ENCODE measurements around the gene INTS7. TPM values are rescaled to one million over a fixed set of nuclear protein-coding genes. Genes with fewer than 3 reads are reported as not detected.

Gene INTS7
- total RNA-seq, 1 donor from 2014 or later: 30.6 TPM

DNA sequence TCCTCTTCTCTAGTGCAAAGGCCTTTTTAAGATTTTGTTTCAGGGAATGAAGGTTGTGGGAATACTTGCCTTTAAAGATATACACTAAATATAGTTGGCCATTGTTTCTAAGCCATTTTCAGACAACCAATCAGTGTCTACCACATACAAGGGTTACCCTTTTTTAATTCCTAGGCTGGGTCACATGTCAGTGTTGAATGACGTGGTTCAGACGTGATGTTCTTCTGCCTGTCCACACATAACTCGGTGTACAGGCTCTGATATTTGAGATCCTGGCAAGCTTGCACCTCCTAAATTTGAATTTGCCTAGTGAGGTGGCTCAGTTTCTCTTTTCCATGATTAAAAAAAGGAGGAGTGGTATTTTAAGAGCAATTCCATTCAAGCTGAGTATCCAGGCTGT, 39.0 kb upstream of the INTS7 start:
- H3K9me3 Mint-ChIP-seq (ENCODE audit: low read depth): no peaks in the 10 kb centered on the region
- DNase-seq (ENCODE audit: low spot score, unreplicated experiment): no peak
- H3K4me1 Mint-ChIP-seq (ENCODE audit: low read depth): no peaks in the 10 kb centered on the region
- no peaks in the 10 kb centered on the region for H3K27me3 Mint-ChIP-seq
- H3K27ac Mint-ChIP-seq: no peak overlapping the region
- H3K4me3 Mint-ChIP-seq (ENCODE audit: low read depth): no peak overlapping the region
- TF ChIP-seq, protein P1, sequence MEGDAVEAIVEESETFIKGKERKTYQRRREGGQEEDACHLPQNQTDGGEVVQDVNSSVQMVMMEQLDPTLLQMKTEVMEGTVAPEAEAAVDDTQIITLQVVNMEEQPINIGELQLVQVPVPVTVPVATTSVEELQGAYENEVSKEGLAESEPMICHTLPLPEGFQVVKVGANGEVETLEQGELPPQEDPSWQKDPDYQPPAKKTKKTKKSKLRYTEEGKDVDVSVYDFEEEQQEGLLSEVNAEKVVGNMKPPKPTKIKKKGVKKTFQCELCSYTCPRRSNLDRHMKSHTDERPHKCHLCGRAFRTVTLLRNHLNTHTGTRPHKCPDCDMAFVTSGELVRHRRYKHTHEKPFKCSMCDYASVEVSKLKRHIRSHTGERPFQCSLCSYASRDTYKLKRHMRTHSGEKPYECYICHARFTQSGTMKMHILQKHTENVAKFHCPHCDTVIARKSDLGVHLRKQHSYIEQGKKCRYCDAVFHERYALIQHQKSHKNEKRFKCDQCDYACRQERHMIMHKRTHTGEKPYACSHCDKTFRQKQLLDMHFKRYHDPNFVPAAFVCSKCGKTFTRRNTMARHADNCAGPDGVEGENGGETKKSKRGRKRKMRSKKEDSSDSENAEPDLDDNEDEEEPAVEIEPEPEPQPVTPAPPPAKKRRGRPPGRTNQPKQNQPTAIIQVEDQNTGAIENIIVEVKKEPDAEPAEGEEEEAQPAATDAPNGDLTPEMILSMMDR (IDR thresholded peaks at IDR 0.05; ENCODE audit: unreplicated experiment): no peak
- peaks cover 2% of the 10 kb centered on the region for H3K36me3 Mint-ChIP-seq (ENCODE audit: insufficient read depth)

DNA sequence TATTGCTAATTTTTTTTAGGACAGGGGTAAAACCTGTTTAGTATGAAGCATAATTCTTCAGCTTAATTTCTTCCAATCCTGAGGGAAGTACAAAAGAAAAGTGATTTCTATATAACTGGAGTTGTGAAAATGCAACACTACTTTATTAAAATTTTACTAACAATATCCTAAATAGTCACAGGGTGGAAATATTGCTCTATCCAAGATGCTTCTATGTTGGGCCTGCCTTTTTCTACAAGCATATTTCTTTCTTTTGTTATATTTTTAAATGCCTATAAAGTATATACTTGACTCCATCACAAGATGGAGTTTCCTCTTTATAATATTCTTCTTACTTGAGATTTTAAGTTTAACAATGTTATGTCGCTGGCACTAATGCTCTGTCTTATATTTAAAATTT, 38.1 kb upstream of the INTS7 start:
- no peak for DNase-seq (ENCODE audit: low spot score, unreplicated experiment)
- Mint-ChIP-seq H3K27ac (no peak overlapping the region), H3K9me3 (ENCODE audit: low read depth) (no peaks in the 10 kb centered on the region), H3K27me3 (no peaks in the 10 kb centered on the region), H3K36me3 (ENCODE audit: insufficient read depth) (peaks cover 2% of the 10 kb centered on the region), H3K4me1 (ENCODE audit: low read depth) (no peaks in the 10 kb centered on the region), H3K4me3 (ENCODE audit: low read depth) (no peak overlapping the region)
- TF ChIP-seq, protein P1 (IDR thresholded peaks at IDR 0.05; ENCODE audit: unreplicated experiment): no peak

DNA sequence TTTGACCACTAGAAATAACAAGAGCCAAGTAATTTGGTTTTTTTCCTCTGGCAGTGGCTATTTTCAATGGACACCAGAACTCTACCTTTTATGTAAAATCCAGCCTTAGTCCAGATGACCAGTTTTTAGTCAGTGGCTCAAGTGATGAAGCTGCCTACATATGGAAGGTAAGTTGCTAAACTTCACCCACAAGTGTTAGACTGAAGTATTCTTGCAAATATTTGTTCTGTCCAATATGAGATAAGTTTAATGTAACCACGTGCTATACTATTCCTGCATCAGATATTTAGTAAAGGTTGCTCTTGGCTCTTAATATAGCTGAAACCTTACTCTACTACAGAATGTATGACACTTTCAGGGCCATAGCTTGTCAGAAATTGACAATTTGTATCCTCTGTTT, 36.7 kb upstream of the INTS7 start:
- Mint-ChIP-seq H3K36me3 (ENCODE audit: insufficient read depth) (peaks cover 2% of the 10 kb centered on the region), H3K27me3 (no peaks in the 10 kb centered on the region), H3K27ac (no peak overlapping the region), H3K4me1 (ENCODE audit: low read depth) (no peaks in the 10 kb centered on the region), H3K9me3 (ENCODE audit: low read depth) (no peaks in the 10 kb centered on the region), H3K4me3 (ENCODE audit: low read depth) (no peak overlapping the region)
- DNase-seq (ENCODE audit: low spot score, unreplicated experiment): no peak
- TF ChIP-seq, protein P1 (IDR thresholded peaks at IDR 0.05; ENCODE audit: unreplicated experiment): no peak

DNA sequence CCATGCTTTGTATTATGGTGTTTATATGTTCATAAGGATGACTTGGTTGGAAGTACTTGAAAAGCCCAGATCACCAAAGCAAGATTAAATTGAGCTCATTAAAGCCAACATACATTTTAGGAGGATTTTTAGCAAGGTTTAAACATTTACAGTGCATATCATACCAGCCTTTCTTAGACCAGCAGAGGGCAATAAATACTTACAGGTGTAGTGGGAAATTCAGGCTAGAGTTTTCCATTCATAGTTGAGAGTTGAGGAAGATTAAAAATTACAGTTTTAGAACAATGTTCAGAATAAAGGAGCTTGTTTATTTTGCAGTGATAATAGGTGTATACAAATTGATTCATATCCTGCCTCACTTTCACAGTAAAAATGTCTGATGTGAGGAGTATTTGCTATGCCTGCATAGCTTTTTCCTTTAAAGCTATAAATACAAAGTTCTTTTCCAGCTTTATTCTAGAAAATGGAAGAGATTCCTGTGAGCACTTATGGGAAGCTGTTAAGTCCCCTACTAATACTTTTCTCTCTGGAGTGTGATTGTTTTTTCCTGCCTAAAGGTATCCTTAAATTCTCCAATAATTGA, 35.5 kb upstream of the INTS7 start:
- no peak for DNase-seq (ENCODE audit: low spot score, unreplicated experiment)
- no peak overlapping the region for H3K27ac Mint-ChIP-seq
- H3K4me3 Mint-ChIP-seq (ENCODE audit: low read depth): no peak overlapping the region
- H3K36me3 Mint-ChIP-seq (ENCODE audit: insufficient read depth): peaks cover 1% of the 10 kb centered on the region
- H3K9me3 Mint-ChIP-seq (ENCODE audit: low read depth): no peaks in the 10 kb centered on the region
- no peaks in the 10 kb centered on the region for H3K4me1 Mint-ChIP-seq (ENCODE audit: low read depth)
- TF ChIP-seq, protein P1 (IDR thresholded peaks at IDR 0.05; ENCODE audit: unreplicated experiment): peak; percentile 81
- no peaks in the 10 kb centered on the region for H3K27me3 Mint-ChIP-seq

DNA sequence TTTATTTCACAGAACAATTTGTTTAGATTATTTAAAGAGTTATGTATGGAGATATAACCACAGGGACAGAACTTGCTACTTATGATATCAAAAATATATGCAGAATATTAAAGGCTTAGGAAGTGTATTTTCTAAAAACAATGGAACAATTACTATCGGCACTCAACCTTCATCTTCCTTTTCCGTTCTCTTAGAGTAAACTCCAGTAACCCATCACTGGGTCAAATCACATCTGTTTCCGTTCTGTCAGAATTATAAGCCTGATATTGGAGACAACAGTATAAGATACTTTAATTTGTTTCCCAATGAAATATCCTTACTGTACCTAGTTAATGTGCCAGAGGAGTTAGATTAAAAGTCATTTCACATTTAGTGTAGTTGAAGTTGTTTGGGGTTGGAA, 32.4 kb upstream of the INTS7 start:
- Mint-ChIP-seq H3K36me3 (ENCODE audit: insufficient read depth) (peaks cover 6% of the 10 kb centered on the region), H3K4me3 (ENCODE audit: low read depth) (no peak overlapping the region), H3K27me3 (no peaks in the 10 kb centered on the region), H3K27ac (no peak overlapping the region), H3K4me1 (ENCODE audit: low read depth) (no peaks in the 10 kb centered on the region), H3K9me3 (ENCODE audit: low read depth) (no peaks in the 10 kb centered on the region)
- DNase-seq (ENCODE audit: low spot score, unreplicated experiment): no peak
- TF ChIP-seq, protein P1 (IDR thresholded peaks at IDR 0.05; ENCODE audit: unreplicated experiment): no peak
